Measurements from ENCODE around the gene NID1.
"Not testable (repeated sequence)": the region's sequence is repeated elsewhere in the genome, so short reads cannot be mapped to it uniquely, and the experiment has no call there.

The NID1 gene

GRCh38 chr1:235933017-235933765, 131.7 kb downstream of the NID1 start:
- no peak for DNase-seq

- DNase-seq: no peak
These were observed 132.8 kb downstream of the NID1 start for GRCh38 chr1:235932090-235932510.

GRCh38 chr1:235931171-235931738, 133.6 kb downstream of the NID1 start:
- DNase-seq: no peak

GRCh38 chr1:235930543-235930942, 134.3 kb downstream of the NID1 start:
- DNase-seq: no peak

GRCh38 chr1:235929216-235929615, 135.7 kb downstream of the NID1 start:
- DNase-seq: no peak

- DNase-seq: no peak
These were observed 136.7 kb downstream of the NID1 start for GRCh38 chr1:235928197-235928596.

- DNase-seq: not testable (repeated sequence)
These were observed 137.3 kb downstream of the NID1 start for GRCh38 chr1:235927551-235927950.
